Glomerular endothelial cell (primary cell): ENCODE results near the gene PACSIN2. TPM values are rescaled to one million over a fixed set of nuclear protein-coding genes. Genes with fewer than 3 reads are reported as not detected.

ENCODE experiments used
- DNase-seq: peaks from one replicate; pipeline ENCODE4 v3.0.0-alpha.2; 2011; ENCODE audit warnings: low read depth, low spot score; ENCODE audit errors: extremely low read depth
- total RNA-seq: library from RNA; depleted of rRNA; stranded (reverse); fragments of >200 nt; gene quantifications from 2 replicates; pipeline ENCODE4 v1.2.3, GENCODE V29; 2015

The PACSIN2 gene
- total RNA-seq, 1 donor from 2014 or later, result 68.7 TPM

DNA sequence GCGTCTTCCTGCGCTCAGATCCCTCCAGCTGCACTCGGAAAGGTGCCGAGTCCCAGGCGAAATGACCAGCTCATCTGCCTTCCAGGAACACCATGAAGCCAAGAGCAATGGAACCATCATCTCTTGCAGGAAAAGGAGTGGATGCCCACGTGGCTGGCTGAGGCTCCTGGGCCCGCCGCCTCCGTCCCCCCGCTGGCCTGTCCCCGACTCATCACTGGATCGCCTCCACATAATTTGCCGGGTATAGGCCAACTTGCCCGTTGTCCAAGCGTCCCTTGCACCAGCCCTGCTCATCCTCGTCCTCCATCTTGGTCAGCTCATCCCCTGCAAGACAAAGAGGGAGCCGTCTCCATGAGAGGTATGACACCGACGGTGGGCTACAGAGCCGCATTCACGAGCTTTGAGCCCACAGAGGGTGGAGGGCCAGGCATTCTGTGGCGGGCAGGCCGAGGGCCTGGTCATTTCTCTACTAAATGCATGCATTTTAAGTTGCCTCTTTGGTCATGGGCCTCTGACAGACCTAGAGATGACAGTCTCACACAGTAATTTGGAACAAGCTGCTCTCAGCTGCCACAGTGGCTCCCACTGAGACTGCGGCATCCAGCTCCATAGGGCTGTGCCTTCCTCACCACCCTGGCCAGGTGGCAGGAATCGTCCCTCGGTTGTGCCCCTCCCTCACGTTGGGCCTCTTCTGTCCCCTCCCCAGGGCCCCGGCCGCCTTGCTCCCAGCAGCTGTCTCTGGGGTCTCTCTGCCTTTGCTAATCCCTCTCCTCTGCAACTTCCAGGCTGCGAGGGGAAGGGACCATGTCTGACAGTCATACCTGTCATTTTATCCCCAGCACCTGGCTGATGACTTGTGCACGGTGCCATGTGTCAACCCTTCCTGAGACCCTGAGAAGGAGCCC, 143.6 kb downstream of the PACSIN2 start:
- no peak for DNase-seq

DNA sequence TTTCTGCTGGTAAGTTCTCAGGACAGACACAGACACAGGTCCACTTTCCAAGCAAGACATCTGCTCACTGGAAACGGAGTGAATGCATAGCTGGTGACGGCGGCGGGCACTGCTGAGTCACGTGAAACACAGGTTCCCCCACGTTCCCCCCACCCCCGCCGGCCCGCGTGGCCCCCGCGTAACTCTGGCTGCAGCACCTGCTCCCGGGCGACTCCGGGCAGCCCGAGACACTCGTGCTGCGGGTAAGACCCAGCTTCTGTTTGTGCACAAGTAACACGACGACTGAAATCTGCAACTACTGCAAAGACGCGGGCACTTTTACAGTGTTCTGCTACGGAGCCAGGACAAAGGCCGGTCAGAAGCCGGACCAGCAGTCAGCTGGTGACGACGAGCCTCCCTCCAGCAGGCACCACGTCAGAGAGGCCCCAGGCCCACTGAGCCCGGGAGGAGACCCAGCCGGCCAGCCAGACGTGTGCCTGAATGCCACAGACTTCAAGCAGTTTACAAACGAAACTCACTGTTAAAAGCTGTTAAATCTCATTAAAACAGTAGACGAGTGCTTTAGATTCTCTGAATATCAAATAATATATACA, 145.0 kb downstream of the PACSIN2 start:
- no peak for DNase-seq

DNA sequence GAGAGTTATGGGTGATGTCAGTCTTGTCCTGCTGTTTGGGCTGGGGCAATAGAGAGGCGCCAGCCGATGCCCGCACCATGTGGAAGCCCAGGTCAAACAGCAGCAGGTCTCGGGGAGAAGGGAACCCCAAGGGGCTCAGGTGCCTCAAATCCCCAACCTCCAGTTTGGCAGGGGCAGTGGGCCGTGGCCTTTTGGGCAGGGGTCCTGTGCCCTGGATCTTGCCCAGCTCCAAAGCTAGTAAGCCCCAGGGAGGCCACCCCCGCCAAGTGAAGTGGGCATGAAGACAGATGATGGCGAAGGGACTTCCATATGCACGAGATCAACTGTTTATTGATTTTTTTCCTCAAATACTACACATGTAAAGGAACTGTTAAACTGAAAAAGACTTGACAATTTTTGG, 145.5 kb downstream of the PACSIN2 start:
- no peak for DNase-seq

DNA sequence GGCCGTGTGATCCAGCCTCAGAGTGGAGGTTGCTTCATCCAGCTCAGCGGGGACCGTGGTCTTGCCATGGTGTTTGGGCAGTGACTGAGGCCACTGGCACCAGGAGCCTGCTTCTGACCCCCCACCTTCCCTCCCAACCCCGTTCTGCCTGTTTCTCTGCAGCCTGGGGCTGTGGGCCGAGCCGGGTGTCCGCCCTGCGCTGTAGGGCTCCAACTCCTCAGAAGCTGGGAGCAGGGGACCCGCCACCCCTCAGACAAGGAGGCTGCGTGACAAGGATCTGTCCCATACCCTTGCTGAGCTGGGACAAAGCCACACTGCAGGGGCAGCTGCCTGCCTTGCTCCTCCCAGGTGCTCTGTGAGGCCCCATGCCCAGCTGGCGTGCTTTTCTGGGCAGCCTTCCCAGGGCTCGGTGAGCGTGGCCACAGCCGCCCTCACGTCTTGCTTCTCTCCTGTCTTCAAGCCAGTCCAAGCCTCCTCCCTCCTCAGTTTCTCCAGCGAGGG, 146.1 kb downstream of the PACSIN2 start:
- no peak for DNase-seq

DNA sequence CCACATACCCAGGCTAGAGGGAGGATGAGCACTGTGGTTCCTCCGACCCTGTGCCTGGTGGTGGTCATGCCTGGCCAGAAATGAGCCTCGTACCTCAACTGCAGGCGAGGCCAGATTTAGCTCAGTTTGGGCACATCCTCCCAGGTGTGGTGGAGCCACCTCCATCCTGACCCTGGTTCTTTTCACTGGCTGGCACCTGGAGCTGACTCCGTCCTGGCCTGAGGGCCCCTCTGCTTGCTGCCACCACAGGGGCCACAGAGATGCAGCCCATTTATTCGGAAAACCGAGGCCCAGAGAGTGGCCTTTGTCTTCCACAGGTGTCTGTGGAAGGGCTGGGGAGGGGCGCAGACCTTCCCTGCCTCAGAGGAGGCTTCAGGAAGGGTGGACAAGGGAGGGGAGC, 148.8 kb downstream of the PACSIN2 start:
- no peak for DNase-seq

DNA sequence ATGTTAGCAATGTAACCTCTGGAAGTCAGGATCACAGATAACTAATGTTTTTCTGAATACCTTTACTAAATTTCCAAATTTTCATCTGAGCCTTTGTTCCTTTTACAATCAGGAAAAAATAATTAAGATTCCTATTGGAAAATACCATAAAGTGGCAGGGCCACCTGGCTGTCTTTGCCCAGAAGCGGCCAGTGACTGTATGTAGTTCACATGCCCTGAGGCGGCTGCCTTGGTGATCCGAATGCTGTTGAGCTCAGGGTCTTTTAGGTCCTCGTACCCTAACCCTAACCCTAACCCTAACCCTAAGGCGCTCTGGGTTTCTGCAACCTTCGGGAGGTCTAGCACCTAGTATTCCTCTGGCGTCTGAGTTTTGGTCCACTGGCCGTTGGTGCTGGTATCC, 149.4 kb downstream of the PACSIN2 start:
- no peak for DNase-seq

DNA sequence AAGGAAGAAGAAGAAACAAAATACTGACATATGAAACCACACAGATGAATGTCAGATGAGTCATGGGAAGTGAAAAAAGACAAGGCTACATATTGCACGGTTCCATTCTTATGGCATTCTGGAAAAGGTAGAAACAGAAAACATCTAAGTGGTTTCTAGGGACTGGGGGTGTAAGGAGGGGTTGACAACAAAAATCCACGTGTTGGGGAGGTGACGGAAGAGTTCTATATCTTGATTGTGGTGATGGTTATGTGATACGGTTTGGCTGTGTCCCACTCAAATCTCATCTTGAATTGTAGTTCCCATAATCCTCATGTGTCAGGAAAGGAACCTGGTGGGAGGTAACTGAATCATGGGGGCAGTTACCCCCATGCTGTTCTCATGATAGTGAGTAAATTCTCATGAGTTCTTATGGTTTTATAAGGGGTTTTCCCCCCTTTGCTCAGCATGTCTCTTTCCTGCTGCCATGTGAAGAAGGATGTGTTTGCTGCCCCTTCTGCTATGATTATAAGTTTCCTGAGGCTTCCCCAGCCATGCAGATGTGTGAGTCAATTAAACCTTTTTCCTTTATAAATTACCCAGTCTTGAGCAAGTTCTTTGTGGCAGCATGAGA, 151.5 kb downstream of the PACSIN2 start:
- DNase-seq, result no peak

DNA sequence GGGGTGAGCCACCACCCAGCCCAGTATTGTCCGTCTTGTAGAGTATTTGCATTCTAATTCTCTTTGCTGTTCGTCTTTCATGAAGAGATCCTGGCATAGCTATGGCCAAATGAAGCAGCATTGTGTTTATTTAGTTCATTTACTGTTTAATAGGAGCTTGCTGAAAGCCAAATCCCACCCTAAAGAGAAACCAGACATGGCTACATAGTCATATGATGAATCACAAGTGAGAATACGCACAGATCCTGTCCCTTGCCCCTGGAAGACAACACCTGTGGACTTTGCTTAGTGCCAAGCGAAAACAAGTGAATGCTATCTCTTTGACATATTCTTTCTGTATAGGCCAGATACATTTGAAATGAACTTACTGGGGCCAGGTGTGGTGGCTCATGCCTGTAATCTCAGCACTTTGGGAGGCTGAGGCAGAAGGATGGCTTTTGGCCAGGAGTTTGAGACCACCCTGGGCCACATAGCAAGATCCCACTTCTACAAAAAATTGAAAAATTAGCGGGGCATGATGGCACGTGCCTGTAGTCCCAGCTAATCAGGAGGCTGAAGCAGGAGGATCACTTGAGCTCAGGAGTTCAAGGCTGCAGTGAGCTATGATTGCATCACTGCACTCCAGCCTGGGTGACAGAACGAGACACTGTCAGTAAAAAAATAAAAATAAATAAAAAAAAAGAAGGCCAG, 152.8 kb downstream of the PACSIN2 start:
- DNase-seq, result no peak

DNA sequence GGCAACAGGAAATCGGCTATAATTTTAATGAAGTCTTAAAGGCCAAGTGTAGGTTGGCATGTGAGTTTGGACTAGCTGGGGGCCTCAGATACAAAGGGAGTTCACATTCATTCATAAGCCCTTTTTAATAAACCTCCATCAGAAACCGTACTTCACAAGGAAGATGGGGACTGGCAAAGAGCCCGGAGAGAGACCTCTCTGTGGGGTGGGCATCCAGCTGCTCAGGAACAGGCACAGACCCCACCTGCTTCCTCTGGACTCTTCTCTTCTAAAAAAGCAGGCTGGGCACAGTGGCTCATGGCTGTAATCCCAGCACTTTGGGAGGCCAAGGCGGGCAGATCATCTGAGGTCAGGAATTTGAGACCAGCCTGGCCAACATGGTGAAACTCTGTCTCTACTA, 154.0 kb downstream of the PACSIN2 start:
- no peak for DNase-seq

DNA sequence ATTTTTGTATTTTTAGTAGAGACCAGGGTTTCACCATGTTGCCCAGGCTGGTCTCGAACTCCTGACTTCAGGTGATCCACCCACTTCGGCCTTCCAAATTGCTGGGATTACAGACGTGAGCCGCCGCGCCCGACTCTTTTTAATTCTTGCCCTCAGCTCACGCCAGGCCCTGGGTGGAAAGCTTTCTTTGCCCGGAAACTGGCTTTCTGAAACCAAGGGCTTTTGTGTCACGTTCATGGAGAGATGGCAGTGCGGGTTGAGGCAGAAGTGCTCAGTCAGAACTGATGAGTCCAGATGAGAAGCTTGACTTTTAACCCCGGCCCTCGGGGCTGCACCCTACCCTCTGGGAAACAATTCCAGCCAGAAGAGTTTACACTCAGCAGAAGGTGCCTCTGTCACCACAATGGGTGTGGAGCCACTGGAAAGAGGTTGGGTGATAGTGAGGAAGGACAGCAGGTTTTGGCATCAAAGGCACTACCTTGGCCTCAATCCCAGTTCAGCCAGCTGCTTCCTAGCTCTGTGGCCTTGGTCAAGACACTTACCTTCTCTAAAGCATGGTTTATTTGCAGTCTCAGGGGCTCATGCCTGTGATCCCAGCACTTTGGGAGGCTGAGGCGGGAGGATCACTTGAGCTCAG, 157.0 kb downstream of the PACSIN2 start:
- no peak for DNase-seq

DNA sequence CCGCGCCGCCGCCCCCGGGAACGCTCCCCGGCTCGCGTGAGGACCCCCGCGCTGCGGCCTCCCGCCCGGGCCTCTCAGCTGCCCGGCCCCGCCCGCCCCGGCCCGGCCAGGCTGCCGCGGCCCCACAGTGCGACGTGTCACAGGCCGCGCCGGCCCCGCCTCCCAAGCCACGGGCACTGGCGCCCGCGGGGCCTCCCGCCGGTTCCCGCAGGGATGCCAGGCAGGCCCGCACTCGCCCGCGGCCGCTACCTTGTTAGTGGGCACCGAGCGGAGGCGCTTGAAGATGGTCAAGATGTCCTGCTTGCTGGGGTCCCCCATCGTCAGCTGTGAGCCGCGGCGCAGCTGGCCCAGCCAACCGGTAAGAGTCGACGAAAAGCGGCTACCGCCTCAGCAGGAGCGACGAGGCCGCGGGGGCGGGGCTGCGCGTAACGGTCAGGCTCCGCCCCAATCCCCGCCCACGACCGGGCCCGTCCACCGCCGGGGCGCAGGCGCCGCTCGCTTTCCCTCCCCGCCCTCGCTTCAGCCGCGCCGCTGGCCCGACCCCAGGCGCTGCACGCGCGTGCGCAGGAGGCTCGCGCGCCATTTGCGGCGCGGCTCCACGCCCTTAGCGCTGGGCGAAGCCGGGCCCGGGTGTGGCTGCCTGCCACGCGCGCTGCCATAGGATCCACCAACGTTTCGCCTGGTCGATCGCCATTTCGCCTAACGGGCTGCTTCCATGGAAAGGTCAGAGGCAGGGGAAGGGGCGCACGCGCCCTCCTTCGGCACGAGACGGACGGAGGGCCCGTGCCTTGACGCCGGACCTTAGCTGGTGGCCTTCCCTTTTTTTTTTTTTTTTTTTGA, 157.9 kb downstream of the PACSIN2 start, which contains the start of gene ARFGAP3:
Gene ARFGAP3, minus strand, starts transcription at position 409 of the 840 bp plus-strand sequence. Its CDS starts 91 bp downstream, at position 318.
- no peak for DNase-seq

DNA sequence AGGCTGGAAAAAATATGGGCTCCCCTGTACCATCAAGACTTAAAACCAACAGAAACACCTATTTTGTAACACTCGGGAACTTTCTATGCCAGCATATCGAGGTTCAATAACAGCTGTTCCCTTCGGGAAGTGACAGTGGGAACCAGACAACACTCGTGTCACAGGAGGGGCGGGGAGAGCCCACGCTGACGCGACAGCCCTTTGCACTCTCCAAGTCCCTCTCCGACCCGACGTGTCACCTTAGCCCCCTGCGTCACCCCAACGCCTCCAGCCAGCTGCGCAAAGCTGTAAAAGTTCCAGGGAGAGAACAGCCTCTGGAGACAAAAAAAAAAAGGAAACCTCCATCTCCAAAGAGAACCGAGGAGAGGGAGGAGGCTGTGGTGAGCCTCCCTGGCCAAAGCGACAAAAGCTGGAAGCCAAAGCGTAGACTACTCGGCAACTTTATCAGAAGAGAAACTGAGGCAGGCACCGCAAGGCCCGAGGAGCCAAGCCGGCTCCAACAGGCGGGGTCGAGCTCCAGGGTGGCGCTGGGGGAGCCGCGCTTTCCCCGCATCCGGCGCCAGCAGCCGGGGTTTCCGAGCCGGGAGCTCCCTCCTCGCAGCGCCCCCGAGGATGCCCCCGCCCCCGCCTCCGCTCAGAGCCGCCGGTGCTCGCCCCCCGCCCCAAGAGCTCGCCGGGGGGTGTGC, 158.6 kb downstream of the PACSIN2 start:
- no peak for DNase-seq

DNA sequence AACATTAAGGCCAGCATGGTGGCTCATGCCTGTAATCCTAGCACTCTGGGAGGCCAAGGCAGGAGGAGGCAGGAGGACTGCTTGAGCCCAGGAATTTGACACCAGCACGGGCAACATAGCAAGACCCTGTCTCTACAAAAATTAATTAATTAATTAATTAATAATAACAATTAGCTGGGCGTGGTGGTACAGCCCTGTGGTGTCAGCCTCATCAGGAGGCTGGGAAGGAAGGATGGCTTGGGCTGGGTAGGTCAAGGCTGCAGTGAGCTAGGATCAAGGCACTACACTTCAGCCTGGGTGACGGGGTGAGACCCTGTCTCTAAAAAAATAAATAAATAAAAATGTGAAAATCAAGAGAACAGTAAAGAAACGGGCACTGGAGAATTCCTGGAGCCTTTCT, 159.2 kb downstream of the PACSIN2 start:
- no peak for DNase-seq

DNA sequence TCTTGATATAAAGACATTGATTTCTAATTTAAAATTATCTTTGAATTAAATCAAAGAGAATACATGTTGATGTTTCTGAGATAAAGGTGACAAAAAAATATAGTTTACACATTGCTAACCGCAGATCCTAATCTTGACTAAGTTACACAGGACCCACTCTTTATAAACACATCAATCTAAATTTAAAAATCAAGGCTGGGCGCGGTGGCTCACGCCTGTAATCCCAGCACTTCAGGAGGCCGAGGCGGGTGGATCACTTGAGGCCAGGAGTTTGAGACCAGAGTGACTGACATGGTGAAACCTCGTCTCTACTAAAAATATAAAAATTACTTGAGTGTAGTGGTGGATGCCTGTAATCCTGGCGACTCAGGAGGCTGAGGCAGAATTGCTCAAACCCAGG, 159.7 kb downstream of the PACSIN2 start:
- no peak for DNase-seq

DNA sequence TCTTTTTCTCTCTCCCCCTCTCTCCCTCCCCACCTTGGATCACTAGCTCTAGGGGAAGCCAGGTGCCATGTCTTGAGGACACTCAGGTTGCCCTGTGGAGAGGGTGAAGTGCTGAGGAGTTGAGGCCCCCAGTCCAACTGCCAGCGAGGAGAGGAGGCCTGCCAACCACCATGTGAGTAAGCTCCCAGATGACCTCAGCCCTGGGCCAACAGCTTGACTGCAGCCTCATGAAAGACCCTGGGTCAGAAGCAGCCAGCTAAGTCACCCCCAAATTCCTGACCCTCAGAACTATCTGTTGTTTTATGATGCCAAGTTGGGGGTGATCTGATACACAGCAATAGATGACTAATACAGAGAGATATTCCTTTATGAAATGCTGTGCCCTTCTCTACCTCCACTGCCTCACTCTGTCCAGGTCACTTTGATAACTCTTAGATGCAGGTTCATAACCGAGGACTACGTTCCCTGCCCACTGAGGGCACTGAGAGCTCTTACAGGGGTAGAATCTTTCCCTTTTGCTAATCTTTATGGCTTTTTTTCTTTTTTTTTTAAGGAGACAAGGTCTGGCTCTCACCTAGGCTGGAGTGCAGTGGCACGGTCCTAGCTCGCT, 165.9 kb downstream of the PACSIN2 start:
- DNase-seq, result no peak

DNA sequence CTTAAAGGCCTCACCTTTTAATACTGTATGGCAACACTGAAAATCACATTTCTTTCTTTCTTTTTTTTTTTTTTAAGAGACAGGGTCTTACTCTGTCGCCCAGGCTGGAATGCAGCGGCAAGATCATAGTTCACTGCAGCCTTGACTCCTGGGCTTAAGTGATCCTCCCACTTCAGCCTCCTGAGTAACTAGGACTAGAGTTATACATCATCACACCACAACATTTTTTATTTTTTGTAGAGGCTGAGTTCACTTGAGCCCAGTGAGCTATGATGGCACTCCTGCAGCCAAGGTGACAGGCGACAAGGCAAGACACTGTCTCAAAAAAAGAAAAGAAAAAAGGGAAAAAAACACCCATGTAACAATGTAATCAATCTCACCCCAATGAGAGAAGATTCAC, 167.8 kb downstream of the PACSIN2 start:
- no peak for DNase-seq

DNA sequence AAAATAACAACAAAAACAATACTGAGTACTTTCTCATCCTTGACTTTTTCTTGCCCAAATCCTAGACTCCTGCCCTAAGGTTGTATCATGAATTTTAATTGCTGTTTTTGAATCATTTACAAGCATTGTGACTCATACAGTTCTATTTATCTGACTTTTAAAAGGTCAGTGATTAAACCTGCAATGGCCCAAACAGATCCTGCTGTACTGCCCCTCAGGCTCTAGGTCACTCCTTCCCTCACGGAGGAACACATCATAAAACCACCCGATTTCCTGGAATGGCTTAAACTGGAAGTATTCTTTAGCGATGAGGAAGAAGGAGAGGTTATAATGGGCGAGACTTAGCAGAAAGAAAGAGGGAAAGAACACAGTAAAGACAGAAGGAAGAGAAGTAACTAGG, 170.2 kb downstream of the PACSIN2 start:
- no peak for DNase-seq

DNA sequence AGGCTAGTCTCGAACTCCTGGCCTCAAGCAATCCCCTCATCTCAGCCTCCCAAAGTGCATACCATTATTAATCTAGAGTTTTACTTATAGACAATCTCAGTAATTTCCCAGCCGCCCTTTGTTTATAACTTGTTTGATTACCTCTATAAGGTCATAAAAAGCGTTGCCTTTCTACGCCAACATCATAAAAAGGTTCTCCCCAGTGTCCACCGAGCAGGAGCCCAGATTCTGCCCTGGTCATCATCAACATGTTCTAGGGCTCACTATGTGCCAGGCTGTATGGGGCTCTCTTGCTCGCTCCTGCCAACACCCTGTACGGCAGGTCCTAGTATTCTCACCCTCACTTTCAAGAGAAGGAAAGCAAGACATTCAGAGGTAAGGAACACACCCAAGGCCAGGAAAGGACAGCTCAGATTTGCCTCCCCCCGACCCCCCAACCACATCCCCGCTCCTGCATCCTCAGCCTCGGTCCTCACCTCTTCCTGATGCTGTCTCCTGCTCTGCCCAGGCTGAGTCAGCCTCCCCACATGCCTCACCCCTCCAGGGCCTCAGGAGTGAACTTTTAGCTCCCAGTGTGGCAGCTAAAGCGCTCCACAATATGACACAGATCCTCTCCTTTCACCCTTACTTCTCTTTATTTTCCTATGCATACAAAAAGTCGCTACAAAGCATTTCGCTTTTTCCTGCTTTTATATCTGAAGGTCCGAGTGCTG, 172.1 kb downstream of the PACSIN2 start:
- no peak for DNase-seq
